Small intestine (tissue), 7 donors: ENCODE measurements around the gene FRMD4A. TPM values are rescaled to one million over a fixed set of nuclear protein-coding genes. Genes with fewer than 3 reads are reported as not detected.

Experiments
- DNase-seq, 2 donors: peaks; one replicate each; pipeline versions ENCODE4 v3.0.0 to v3.0.0-alpha.2; 2013
- FAIRE-seq: peaks from 2 replicates; lab custom pipeline; 2012; peaks lifted over from hg19 to GRCh38; lab: Jason Lieb, UNC
- H3K27ac ChIP-seq, 3 donors: one replicate each; pipeline ENCODE4 v1.5.1; 2013; ENCODE audit warnings: low read length in 2 of 3, mild to moderate bottlenecking in 2 of 3, control low read depth in 1 of 3, inconsistent platforms in 1 of 3, low read depth in 1 of 3, moderate library complexity in 1 of 3
- H3K27me3 ChIP-seq, 3 donors: one replicate each; pipeline ENCODE4 v1.6.1; 2013; ENCODE audit warnings: low read length in 3 of 3, inconsistent platforms in 1 of 3; ENCODE audit not compliant: control insufficient read depth in 3 of 3, insufficient read depth in 3 of 3
- H3K36me3 ChIP-seq, 3 donors: one replicate each; pipeline ENCODE4 v1.6.1; 2013; ENCODE audit warnings: low read length in 3 of 3, inconsistent platforms in 1 of 3, low read depth in 1 of 3, mild to moderate bottlenecking in 1 of 3, moderate library complexity in 1 of 3; ENCODE audit not compliant: control insufficient read depth in 3 of 3, insufficient read depth in 2 of 3
- H3K4me1 ChIP-seq, 3 donors: one replicate each; pipeline ENCODE4 v1.6.1; 2013; ENCODE audit warnings: low read length in 2 of 3, inconsistent platforms in 1 of 3, low read depth in 1 of 3, mild to moderate bottlenecking in 1 of 3, moderate library complexity in 1 of 3; ENCODE audit not compliant: control insufficient read depth in 3 of 3, insufficient read depth in 2 of 3
- H3K4me3 ChIP-seq, 3 donors: one replicate each; pipeline ENCODE4 v1.5.1; 2013; ENCODE audit warnings: low read length in 3 of 3, control low read depth in 1 of 3, inconsistent platforms in 1 of 3, low read depth in 1 of 3, mild to moderate bottlenecking in 1 of 3, moderate library complexity in 1 of 3
- H3K9me3 ChIP-seq, 2 donors: one replicate each; pipeline ENCODE4 v1.6.1; 2013; ENCODE audit warnings: low read depth in 1 of 2, low read length in 1 of 2; ENCODE audit not compliant: control insufficient read depth in 2 of 2, insufficient read depth in 1 of 2
- WGBS, 3 donors: extraction: QIAGEN DNeasy Blood & Tissue Kit; methylation state at CpG; one replicate each; pipeline ENCODE4 v1.1.7; 2013; 5-methylcytosine and 5-hydroxymethylcytosine counted together
- polyA plus RNA-seq, 4 donors: library from polyadenylated mRNA; stranded (reverse) in 3 of 4; unstranded in 1 of 4; fragments of 200-250 nt in 3 of 4; fragments of 120-200 nt in 1 of 4; gene quantifications; one replicate each; pipeline versions ENCODE4 v1.2.1 to v1.2.3, GENCODE V29; 2013
- donor health status: healthy with polysubstance abuse.
- donor health status: control.
- donor health status: control.
- donor health status: Bipolar disorder and iron deficiency.
- donor health status: healthy.

The FRMD4A gene
- polyA plus RNA-seq, 4 donors: 0.45 to 16.9 (median 6.2) TPM

DNA sequence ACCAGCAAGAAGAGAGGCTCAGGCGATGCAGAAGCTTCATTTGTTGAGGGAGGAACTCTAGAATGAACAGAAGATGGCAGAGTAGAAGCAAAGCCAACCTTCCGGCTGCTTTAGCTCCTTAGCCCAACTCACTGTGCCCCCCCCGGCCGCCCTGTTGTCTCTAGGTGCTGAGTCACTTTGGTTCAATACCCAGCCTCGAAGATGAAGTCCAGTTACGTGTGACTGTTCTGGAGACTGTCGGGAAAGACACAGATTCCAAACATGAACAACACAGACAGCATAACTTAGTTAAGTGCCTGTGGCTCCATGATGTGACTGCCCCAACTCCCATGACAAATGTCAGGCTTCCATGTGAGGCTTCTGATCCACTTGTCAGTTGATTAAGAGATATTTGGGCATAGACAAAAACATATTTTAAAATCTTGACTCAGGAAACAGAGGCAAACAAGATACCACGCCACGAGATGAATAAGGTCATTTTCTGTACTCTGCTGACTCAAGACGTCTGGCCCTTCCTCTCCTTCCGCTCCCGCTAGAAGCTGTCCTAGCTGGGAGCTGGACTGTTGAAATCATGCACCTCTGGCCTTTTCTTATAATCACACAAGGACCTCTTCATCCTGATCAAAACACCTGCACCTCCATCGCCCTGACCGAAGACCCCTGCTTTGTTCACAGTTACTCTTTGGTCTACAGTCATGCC, 199.3 kb downstream of the FRMD4A start:
- 81 to 89% (median 83%) methylated on average over 14 of the region's 14 CpGs for WGBS, 3 donors
- H3K27me3 ChIP-seq: no peaks in the 10 kb centered on the region
- H3K27ac ChIP-seq: no peak overlapping the region
- no peaks in the 10 kb centered on the region for H3K4me1 ChIP-seq
- H3K9me3 ChIP-seq: no peaks in the 10 kb centered on the region
- no peak overlapping the region for H3K4me3 ChIP-seq
- no peaks in the 10 kb centered on the region for H3K36me3 ChIP-seq
- FAIRE-seq: no peak
- DNase-seq: no peak

DNA sequence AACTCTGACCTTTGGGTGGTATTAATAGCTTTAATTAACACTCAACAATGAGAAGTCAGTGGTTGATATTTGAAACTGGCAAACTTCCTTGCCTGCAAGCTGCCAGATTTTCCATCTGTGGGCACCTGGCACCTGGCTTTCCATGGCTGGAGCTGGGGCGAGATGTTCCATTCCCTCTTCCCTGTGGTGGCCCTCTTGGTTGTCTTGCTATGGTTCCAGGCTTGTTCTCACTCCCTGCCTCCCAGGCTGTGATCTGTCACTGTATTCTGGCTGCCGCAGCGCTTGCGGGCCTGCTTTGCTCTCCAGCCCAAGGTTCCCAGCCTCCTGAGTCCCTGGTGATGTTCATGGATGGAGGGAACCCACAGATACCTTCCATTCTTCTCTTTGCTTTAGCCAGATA, 201.0 kb downstream of the FRMD4A start:
- no peak for FAIRE-seq

DNA sequence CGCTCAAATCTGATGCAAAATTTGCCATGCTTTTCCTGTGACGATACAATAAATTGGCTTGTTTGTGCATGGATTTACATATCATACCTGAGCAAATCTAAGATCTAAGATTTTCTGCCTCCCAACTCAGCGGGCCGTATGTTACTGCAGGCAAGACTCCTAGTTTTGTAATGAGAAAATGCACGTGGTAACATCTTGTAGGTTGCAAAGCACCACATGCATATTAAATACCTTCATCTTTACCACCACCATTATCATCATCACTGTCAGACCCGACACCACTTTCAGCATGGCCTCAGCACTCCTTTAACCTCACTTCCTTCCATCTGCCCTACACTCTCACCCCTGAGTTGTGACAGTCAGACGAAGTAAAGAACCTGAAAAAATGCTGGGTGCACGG, 202.2 kb downstream of the FRMD4A start:
- Histone ChIP-seq H3K9me3 (no peaks in the 10 kb centered on the region), H3K36me3 (no peaks in the 10 kb centered on the region), H3K27ac (no peak overlapping the region), H3K4me1 (no peaks in the 10 kb centered on the region), H3K4me3 (no peak overlapping the region), H3K27me3 (no peaks in the 10 kb centered on the region)
- 73 to 85% (median 78%) methylated on average over 8 of the region's 8 CpGs for whole genome bisulfite sequencing, 3 donors
- FAIRE-seq (no peak), DNase-seq (no peak)

More for the DNA sequence above, 201.0 kb downstream of the FRMD4A start:
- Histone ChIP-seq H3K27me3 (no peaks in the 10 kb centered on the region), H3K4me1 (no peaks in the 10 kb centered on the region), H3K27ac (no peak overlapping the region), H3K36me3 (no peaks in the 10 kb centered on the region), H3K9me3 (no peaks in the 10 kb centered on the region), H3K4me3 (no peak overlapping the region)
- DNase-seq: no peak
- WGBS, 3 donors: 75 to 93% (median 80%) methylated on average over 4 of the region's 4 CpGs

DNA sequence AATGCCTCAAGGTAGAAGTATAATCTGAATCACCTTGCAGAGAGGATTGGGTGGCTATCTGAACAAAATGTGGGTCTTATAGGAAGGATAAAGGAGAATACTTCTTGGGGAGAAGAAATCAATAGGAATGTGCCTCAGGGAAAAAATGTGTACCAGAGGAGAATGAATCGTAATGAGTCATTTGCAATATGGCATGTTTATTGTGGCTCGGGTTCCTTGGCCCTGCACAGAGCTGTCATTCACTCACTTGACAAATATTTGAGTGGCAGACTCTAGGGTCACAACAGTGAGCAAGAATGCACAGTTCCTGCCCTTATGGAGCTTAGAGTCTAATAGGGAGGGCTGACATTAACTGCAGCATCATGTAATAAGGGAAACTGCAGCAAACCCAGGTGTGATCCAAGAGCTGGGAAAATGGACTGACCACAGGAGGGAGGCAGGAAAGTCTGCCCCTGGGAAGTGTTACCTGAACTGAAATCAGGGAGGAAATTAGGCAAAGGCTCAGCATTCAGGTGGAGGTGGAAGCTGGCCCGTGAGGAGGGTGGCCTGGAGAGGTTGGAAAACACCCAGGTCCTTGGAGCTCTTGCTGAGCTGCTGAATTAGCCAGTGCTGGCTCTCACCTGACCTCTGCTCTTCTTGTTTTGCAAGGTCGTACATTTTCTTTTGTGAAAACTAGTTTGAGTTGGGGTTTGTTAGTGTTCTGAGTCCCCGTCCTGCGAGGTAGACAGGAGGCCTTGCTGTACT, 203.9 kb downstream of the FRMD4A start:
- no peak overlapping the region for H3K27ac ChIP-seq
- DNase-seq (no peak), FAIRE-seq (no peak)
- 70 to 79% (median 72%) methylated on average over 6 of the region's 6 CpGs for WGBS, 3 donors
- no peak overlapping the region for H3K4me3 ChIP-seq
- H3K36me3 ChIP-seq: no peaks in the 10 kb centered on the region
- H3K27me3 ChIP-seq: no peaks in the 10 kb centered on the region
- no peaks in the 10 kb centered on the region for H3K9me3 ChIP-seq
- H3K4me1 ChIP-seq: no peaks in the 10 kb centered on the region

DNA sequence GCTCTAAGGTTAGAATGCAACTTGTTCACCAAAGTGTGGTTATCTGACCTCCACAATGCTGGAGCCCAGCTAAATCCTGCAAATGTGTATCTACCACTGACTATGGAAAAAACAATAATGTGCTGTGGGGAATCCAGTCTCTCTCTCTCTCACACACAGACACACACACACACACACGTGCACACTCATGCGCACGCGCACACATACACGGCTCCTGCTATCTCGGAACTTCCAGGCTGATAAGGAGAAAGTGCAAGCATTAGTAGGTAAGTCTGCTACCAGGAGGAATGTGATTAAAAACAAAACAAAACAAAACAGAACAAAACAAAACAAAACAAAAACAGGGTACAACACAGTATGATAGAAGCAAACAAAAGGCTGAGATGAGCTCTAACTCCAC, 205.2 kb downstream of the FRMD4A start:
- no peaks in the 10 kb centered on the region for H3K4me1 ChIP-seq
- H3K36me3 ChIP-seq: no peaks in the 10 kb centered on the region
- DNase-seq (no peak), FAIRE-seq (no peak)
- H3K4me3 ChIP-seq: no peak overlapping the region
- WGBS, 3 donors: 30 to 63% (median 44%) methylated on average over 6 of the region's 6 CpGs
- no peaks in the 10 kb centered on the region for H3K9me3 ChIP-seq
- no peaks in the 10 kb centered on the region for H3K27me3 ChIP-seq
- H3K27ac ChIP-seq: no peak overlapping the region

DNA sequence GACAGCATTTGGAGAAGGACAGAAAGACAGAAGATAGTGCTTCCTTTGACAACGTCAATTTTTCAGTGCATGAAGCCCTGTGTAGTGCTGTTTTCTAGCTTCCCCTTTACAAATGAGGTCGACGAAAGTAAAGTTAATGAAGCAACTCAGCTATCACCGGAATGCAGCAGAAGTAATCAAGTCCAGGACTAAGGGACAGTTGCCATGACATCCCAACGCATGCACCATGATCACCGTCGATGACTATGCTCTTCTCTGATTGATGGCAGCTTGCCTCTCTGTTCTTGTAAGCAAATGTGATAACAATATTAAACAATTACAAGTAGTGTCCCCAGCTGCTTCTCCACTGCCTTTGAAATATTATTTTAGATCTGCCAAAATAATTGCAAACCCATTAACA, 205.8 kb downstream of the FRMD4A start:
- H3K27ac ChIP-seq: no peak overlapping the region
- no peak overlapping the region for H3K4me3 ChIP-seq
- no peaks in the 10 kb centered on the region for H3K27me3 ChIP-seq
- 62 to 63% (median 63%) methylated on average over 7 of the region's 7 CpGs for WGBS, 3 donors
- no peaks in the 10 kb centered on the region for H3K9me3 ChIP-seq
- FAIRE-seq: no peak
- H3K4me1 ChIP-seq: no peaks in the 10 kb centered on the region
- H3K36me3 ChIP-seq: no peaks in the 10 kb centered on the region
- DNase-seq: no peak

DNA sequence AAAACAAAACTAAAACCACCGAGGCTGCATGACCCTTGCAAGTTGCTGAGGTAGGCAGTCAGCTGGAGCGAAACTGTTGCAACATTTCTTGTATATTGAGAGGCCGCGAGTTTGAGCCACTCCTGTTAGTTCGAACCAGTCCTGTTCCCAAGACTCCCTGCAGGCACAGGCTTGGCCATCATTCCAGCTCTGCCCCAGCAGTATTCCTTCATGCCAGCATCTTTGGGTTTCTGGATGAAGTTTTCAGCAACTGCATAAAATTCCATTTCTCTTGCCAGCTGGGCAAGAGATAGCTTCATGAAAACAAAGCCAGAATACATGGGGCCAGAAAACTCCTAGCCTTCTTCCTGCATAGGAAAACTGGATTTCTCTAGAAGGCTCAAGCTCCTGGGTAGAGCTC, 207.6 kb downstream of the FRMD4A start:
- Histone ChIP-seq H3K36me3 (no peaks in the 10 kb centered on the region), H3K27ac (no peak overlapping the region), H3K4me1 (no peaks in the 10 kb centered on the region), H3K9me3 (no peaks in the 10 kb centered on the region), H3K27me3 (no peaks in the 10 kb centered on the region), H3K4me3 (no peak overlapping the region)
- FAIRE-seq (no peak), DNase-seq (no peak)
- 86 to 90% (median 87%) methylated on average over 5 of the region's 5 CpGs for WGBS, 3 donors

DNA sequence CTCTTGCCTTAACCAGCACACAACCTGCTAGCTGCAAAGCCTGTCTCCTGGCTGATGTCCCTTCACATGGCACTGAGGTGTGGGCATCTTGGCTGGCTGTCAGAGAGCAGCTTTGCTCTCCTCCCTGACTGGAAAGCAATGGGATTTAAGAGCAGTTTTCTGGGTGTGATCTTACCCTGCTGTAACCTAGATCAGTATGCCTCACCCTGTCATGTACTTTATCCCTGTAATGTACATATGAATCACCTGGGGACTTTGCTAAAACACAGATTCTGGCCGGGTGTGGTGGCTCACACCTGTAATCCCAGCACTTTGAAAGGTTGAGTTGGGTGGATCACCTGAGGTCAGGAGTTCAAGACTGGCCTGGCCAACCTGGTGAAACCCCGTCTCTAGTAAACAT, 209.9 kb downstream of the FRMD4A start:
- no peak for FAIRE-seq
- no peaks in the 10 kb centered on the region for H3K4me1 ChIP-seq

More for the DNA sequence above, 209.9 kb downstream of the FRMD4A start:
- WGBS, 3 donors: 31 to 69% (median 38%) methylated on average over 2 of the region's 2 CpGs
- H3K9me3 ChIP-seq: no peaks in the 10 kb centered on the region
- H3K36me3 ChIP-seq: no peaks in the 10 kb centered on the region
- no peak for DNase-seq
- H3K27me3 ChIP-seq: no peaks in the 10 kb centered on the region
- no peak overlapping the region for H3K27ac ChIP-seq
- H3K4me3 ChIP-seq: no peak overlapping the region
